SK-N-SH treated with all-trans-retinoic acid at 6 μM for 48 hours (cell line): ENCODE measurements around the gene PLCL2.

Source experiments
- CSDC2 ChIP-seq: fragments of 250-450 bp; sonication (Bioruptor Pico); IDR thresholded peaks from 2 replicates; pipeline ENCODE4 v1.5.0; 2020; ENCODE audit warnings: mild to moderate bottlenecking, moderate library complexity
- OSR1 ChIP-seq: fragments of 250-450 bp; sonication (Bioruptor Pico); IDR thresholded peaks from 2 replicates; pipeline ENCODE4 v1.8.0; 2022; ENCODE audit warnings: moderate library complexity, mild to moderate bottlenecking, inconsistent platforms
- PPARA ChIP-seq: fragments of 250-450 bp; sonication (Bioruptor Pico); IDR thresholded peaks from 2 replicates; pipeline ENCODE4 v1.5.0; 2020; ENCODE audit warnings: mild to moderate bottlenecking, borderline replicate concordance
- RARB ChIP-seq: fragments of 250-450 bp; sonication (Bioruptor Pico); IDR thresholded peaks from 2 replicates; pipeline ENCODE4 v1.8.0; 2021; ENCODE audit warnings: mild to moderate bottlenecking, moderate library complexity
- ZFP3 ChIP-seq: fragments of 250-450 bp; sonication (Bioruptor Pico); IDR thresholded peaks from 2 replicates; pipeline ENCODE4 v1.5.0; 2020; ENCODE audit warnings: mild to moderate bottlenecking, moderate library complexity
- ZNF565 ChIP-seq: fragments of 450-650 bp; formaldehyde crosslinking; conservative IDR thresholded peaks from 2 replicates; pipeline ENCODE4 v1.5.0; 2020; ENCODE audit warnings: low read depth, mild to moderate bottlenecking, moderate library complexity

DNA sequence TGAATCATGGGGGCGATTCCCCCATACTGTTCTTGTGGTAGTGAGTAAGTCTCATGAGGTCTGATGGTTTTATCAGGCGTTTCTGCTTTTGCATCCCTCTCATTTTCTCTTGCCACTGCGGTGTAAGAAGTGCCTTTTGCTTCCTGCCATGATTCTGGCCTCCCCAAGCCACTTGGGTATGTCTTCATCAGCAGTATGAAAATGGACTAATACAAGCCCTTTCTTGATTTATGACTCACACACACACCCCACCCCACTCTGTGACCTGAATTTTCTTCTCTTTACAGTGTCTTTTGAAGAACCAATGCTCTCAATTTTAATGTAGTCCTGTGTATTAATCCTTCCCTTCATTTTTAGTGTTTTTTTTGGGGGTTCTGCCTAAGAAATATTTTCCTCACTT is 244.8 kb downstream of the PLCL2 start:
- no peak for TF ChIP-seq ZNF565
- TF ChIP-seq RARB (CRISPR knock-in tag) = no peak
- no peak for TF ChIP-seq PPARA (CRISPR knock-in tag)
- no peak for TF ChIP-seq CSDC2
- TF ChIP-seq ZFP3 (CRISPR knock-in tag) = no peak
- TF ChIP-seq OSR1 (CRISPR knock-in tag) = no peak
